Activated T-helper 1 cell treated with anti-CD3 and anti-CD28 coated beads, Interleukin-12 subunit alpha, Interleukin-12 subunit beta, Interleukin-2, Interleukin-4 antibody, amounts not matched to agents 30 ng/mL and 10 ng/mL and 1 ng/mL, durations not matched to agents 14 hours and 24 hours and 36 hours (primary cell): ENCODE measurements around the gene IL33. TPM values are rescaled to one million over a fixed set of nuclear protein-coding genes. Genes with fewer than 3 reads are reported as not detected.

Source experiments
- DNase-seq: peaks from one replicate; pipeline ENCODE4 v3.0.0; 2021; ENCODE audit warnings: low spot score
- H3K27ac Mint-ChIP-seq: one replicate; pipeline ENCODE4 v1.8.0; 2021; ENCODE audit warnings: mild to moderate bottlenecking, mixed read lengths
- H3K27me3 Mint-ChIP-seq: one replicate; pipeline ENCODE4 v1.8.0; 2022; ENCODE audit warnings: mild to moderate bottlenecking, moderate library complexity, mixed read lengths; ENCODE audit not compliant: insufficient read depth
- H3K36me3 Mint-ChIP-seq: one replicate; pipeline ENCODE4 v1.8.0; 2021; ENCODE audit warnings: low read depth, mixed read lengths
- H3K4me1 Mint-ChIP-seq: one replicate; pipeline ENCODE4 v1.8.0; 2021; ENCODE audit warnings: low read depth, mixed read lengths
- H3K4me3 Mint-ChIP-seq: one replicate; pipeline ENCODE4 v1.8.0; 2021; ENCODE audit warnings: mild to moderate bottlenecking, moderate library complexity, mixed read lengths
- H3K9me3 Mint-ChIP-seq: one replicate; pipeline ENCODE4 v1.8.0; 2021; ENCODE audit warnings: mixed read lengths
- intact Hi-C: fragments of 100-400 bp; cut with micrococcal nuclease; formaldehyde crosslinking; loops from one replicate; pipeline ENCODE4 v1.15.1; 2024
- total RNA-seq: library from RNA; stranded (reverse); gene quantifications from 2 replicates; pipeline ENCODE4 v1.2.3, GENCODE V29; 2022

IL33 gene
- total RNA-seq, 1 donor from 2014 or later = not detected

GRCh38 chr9:6270896-6271295 lies 55.3 kb downstream of the IL33 start:
- H3K9me3 Mint-ChIP-seq = no peaks in the 10 kb centered on the region
- no peaks in the 10 kb centered on the region for H3K4me1 Mint-ChIP-seq
- H3K27ac Mint-ChIP-seq = no peak overlapping the region

GRCh38 chr9:6271508-6272228 lies 56.1 kb downstream of the IL33 start:
- H3K4me1 Mint-ChIP-seq = no peaks in the 10 kb centered on the region
- H3K27me3 Mint-ChIP-seq = peaks cover 20% of the 10 kb centered on the region
- H3K36me3 Mint-ChIP-seq = no peaks in the 10 kb centered on the region
- intact Hi-C loops = no loop called here
- DNase-seq = no peak
- H3K27ac Mint-ChIP-seq = no peak overlapping the region
- no peaks in the 10 kb centered on the region for H3K9me3 Mint-ChIP-seq
- H3K4me3 Mint-ChIP-seq = no peak overlapping the region

More at GRCh38 chr9:6270896-6271295, 55.3 kb downstream of the IL33 start:
- intact Hi-C loops = no loop called here
- Mint-ChIP-seq H3K27me3 (peaks cover 18% of the 10 kb centered on the region), H3K36me3 (no peaks in the 10 kb centered on the region), H3K4me3 (no peak overlapping the region)
- DNase-seq = no peak

DNA sequence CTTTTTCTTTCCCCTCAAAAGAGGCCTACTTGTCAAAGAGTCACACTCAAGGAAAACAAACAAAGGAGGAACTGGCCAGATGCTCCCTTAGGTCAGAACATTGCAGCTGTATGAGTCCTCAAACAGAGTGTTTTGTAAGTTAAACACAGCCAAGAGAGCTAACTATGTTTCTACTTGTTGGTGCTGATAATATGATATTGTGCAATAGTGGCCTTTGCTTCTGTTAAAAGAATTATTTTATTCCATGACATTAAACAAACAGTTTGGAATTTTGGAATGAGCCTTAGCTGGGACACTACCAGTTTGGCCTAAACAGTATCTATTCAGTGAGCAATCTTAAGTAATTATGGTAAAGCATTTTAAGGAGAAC lies 56.6 kb downstream of the IL33 start:
- Mint-ChIP-seq H3K4me3 (no peak overlapping the region), H3K9me3 (no peaks in the 10 kb centered on the region), H3K36me3 (no peaks in the 10 kb centered on the region), H3K27me3 (peaks cover 18% of the 10 kb centered on the region), H3K27ac (no peak overlapping the region), H3K4me1 (no peaks in the 10 kb centered on the region)
- no peak for DNase-seq
- intact Hi-C loops = no loop called here

GRCh38 chr9:6277417-6277816 lies 61.8 kb downstream of the IL33 start:
- intact Hi-C loops = no loop called here
- Mint-ChIP-seq H3K9me3 (no peaks in the 10 kb centered on the region), H3K27ac (no peak overlapping the region), H3K27me3 (peaks cover 13% of the 10 kb centered on the region), H3K4me1 (no peaks in the 10 kb centered on the region), H3K4me3 (no peak overlapping the region), H3K36me3 (no peaks in the 10 kb centered on the region)
- no peak for DNase-seq

DNA sequence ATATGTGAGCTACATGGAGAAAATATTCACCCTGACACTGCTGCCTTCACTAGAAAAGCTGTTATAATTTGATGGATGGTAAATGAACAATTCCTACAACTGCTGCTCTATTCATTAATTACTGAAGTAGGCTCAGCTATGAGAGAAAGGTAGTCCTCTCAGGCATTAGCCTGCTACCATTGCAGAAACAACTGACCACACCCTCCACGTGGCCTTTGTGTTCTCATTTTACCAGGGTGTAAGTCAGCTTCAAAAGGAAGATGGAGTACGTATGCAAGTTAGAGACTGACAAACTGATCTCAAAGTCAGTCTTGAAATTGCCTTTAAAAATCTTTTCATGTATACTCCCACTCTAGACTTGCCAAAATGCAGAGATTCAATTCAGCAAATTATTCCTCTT lies 86.3 kb downstream of the IL33 start:
- H3K27me3 Mint-ChIP-seq = peaks cover 15% of the 10 kb centered on the region
- H3K9me3 Mint-ChIP-seq = no peaks in the 10 kb centered on the region
- no peaks in the 10 kb centered on the region for H3K36me3 Mint-ChIP-seq
- no peaks in the 10 kb centered on the region for H3K4me1 Mint-ChIP-seq
- H3K4me3 Mint-ChIP-seq = no peak overlapping the region
- no peak for DNase-seq
- intact Hi-C loops = no loop called here
- H3K27ac Mint-ChIP-seq = no peak overlapping the region

DNA sequence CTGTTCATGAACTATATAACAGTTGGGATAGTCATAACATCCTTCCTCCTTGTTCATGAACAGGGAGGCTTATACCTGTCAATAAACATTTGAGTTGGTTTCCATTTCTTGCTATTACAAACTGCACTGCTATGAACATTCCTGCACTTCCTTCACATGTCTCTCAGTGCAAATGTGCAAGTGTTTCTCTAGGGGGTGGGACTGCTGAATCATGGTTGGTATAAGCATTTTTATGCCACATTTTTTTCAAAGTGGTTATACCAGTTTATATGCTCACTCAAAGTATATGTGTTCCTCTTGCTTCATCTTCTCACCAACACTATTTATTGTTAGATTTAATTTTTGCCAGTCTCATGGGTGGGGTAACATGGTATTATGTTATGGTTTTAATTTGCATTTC lies 86.8 kb downstream of the IL33 start:
- H3K9me3 Mint-ChIP-seq = no peaks in the 10 kb centered on the region
- DNase-seq = no peak
- H3K4me3 Mint-ChIP-seq = no peak overlapping the region
- intact Hi-C loops = no loop called here
- H3K4me1 Mint-ChIP-seq = no peaks in the 10 kb centered on the region
- H3K36me3 Mint-ChIP-seq = no peaks in the 10 kb centered on the region
- H3K27ac Mint-ChIP-seq = no peak overlapping the region
- H3K27me3 Mint-ChIP-seq = peaks cover 15% of the 10 kb centered on the region

DNA sequence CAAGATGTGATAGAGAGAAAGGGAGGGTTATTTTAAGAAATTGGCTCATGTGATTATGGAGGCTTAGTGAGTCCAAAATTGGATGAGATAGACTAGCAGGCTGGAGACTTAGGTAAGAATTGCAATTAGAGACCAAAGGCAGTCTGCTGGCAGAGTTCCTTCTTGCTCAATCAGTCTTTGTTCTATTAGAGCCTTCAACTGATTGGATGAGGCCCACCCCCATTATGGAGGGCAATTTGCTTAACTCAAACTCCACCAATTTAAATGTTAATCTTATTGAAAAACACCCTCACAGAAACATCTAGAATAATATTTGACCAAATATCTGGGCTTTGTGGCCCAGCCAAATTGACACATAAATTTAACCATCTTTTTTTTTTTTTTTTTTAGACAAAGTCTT lies 88.6 kb downstream of the IL33 start:
- Mint-ChIP-seq H3K9me3 (no peaks in the 10 kb centered on the region), H3K36me3 (no peaks in the 10 kb centered on the region), H3K4me3 (no peak overlapping the region), H3K4me1 (no peaks in the 10 kb centered on the region), H3K27ac (no peak overlapping the region), H3K27me3 (peaks cover 21% of the 10 kb centered on the region)
- DNase-seq = no peak
- intact Hi-C loops = loop anchor here (2.0 kb wide), 1 partner anchor 417 kb away; no protein-coding TSS in a partner anchor

DNA sequence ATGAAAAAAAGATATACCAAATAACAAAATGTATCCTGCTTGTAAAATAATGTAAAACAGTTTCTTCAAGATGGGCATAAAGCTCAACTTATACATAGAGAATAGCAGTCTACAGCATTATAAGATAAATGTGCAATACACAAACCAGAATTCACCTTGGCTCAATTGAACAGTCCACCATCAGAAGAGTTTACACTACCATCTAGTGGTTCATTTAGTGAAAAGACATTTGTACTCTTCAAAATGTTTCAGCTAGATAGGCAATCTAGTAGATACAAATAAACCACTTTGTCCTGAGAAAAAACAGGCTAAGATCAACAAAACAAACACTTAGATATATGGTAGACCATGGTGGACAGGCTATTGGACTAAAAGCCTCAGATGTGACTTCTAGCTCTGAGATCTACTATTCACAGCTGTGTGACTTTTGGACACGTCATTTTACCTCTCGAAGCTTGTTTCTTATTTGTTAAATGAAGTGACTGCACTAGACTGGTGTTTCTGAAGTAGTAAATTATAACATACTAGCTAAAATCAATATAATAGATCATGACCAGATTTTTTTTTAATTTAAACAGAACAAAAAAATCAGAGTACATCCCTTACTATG lies 90.5 kb downstream of the IL33 start:
- peaks cover 21% of the 10 kb centered on the region for H3K27me3 Mint-ChIP-seq
- H3K36me3 Mint-ChIP-seq = no peaks in the 10 kb centered on the region
- H3K27ac Mint-ChIP-seq = no peak overlapping the region
- no peaks in the 10 kb centered on the region for H3K9me3 Mint-ChIP-seq
- H3K4me1 Mint-ChIP-seq = no peaks in the 10 kb centered on the region
- no peak for DNase-seq
- H3K4me3 Mint-ChIP-seq = no peak overlapping the region
- intact Hi-C loops = loop anchor here (1.0 to 2.0 kb wide), 2 partner anchors 251 to 419 kb away; no protein-coding TSS in a partner anchor

Other genes with a start within 250 kb of the IL33 start
- 19.2 and 22.7 TPM in 2 replicates for gene RANBP6, start 200.2 kb upstream of the IL33 start, total RNA-seq
- gene TPD52L3, start 112.6 kb downstream of the IL33 start, total RNA-seq = not detected in 2 replicates
- 73.0 and 77.3 TPM in 2 replicates for gene UHRF2, start 197.4 kb downstream of the IL33 start, total RNA-seq